ENCODE measurements around the gene PRF1.

DNA sequence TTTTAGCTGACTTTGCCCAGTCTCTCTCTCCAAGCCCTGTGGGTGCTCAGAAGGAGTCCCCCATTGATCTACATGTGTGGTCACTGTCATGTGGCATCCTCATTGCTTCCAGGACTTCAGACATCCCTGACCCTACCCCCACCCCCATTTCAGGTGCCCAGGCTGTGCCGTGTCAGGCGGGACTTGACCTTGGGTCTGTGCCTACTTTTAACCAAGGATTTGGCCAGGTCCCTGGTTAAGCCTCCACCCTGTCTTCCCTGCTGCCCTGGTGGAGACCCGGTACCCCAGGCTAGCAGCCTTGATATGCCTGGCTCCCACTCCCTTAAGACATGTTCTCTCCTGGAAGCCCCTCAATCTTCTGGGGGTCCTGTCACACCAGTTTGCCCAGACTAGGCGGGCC, 31.3 kb downstream of the PRF1 start:
- TF ChIP-seq, protein P1, sequence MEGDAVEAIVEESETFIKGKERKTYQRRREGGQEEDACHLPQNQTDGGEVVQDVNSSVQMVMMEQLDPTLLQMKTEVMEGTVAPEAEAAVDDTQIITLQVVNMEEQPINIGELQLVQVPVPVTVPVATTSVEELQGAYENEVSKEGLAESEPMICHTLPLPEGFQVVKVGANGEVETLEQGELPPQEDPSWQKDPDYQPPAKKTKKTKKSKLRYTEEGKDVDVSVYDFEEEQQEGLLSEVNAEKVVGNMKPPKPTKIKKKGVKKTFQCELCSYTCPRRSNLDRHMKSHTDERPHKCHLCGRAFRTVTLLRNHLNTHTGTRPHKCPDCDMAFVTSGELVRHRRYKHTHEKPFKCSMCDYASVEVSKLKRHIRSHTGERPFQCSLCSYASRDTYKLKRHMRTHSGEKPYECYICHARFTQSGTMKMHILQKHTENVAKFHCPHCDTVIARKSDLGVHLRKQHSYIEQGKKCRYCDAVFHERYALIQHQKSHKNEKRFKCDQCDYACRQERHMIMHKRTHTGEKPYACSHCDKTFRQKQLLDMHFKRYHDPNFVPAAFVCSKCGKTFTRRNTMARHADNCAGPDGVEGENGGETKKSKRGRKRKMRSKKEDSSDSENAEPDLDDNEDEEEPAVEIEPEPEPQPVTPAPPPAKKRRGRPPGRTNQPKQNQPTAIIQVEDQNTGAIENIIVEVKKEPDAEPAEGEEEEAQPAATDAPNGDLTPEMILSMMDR (IDR thresholded peaks at IDR 0.05; ENCODE audit: low read depth, low read length, missing input control), result no peak
- TF ChIP-seq GABPA (IDR thresholded peaks at IDR 0.05 in 1 of 2, conservative IDR thresholded peaks at IDR 0.05 in 1 of 2) (no peak), RAD21 (IDR thresholded peaks at IDR 0.05) (no peak), JUND (IDR thresholded peaks at IDR 0.05) (no peak), YY1 (IDR thresholded peaks at IDR 0.05) (no peak), TAF1 (conservative IDR thresholded peaks at IDR 0.05) (no peak), RXRA (IDR thresholded peaks at IDR 0.05) (no peak), FOXA1 (IDR thresholded peaks at IDR 0.05) (no peak)
- TF ChIP-seq, protein P2, sequence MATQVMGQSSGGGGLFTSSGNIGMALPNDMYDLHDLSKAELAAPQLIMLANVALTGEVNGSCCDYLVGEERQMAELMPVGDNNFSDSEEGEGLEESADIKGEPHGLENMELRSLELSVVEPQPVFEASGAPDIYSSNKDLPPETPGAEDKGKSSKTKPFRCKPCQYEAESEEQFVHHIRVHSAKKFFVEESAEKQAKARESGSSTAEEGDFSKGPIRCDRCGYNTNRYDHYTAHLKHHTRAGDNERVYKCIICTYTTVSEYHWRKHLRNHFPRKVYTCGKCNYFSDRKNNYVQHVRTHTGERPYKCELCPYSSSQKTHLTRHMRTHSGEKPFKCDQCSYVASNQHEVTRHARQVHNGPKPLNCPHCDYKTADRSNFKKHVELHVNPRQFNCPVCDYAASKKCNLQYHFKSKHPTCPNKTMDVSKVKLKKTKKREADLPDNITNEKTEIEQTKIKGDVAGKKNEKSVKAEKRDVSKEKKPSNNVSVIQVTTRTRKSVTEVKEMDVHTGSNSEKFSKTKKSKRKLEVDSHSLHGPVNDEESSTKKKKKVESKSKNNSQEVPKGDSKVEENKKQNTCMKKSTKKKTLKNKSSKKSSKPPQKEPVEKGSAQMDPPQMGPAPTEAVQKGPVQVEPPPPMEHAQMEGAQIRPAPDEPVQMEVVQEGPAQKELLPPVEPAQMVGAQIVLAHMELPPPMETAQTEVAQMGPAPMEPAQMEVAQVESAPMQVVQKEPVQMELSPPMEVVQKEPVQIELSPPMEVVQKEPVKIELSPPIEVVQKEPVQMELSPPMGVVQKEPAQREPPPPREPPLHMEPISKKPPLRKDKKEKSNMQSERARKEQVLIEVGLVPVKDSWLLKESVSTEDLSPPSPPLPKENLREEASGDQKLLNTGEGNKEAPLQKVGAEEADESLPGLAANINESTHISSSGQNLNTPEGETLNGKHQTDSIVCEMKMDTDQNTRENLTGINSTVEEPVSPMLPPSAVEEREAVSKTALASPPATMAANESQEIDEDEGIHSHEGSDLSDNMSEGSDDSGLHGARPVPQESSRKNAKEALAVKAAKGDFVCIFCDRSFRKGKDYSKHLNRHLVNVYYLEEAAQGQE (IDR thresholded peaks at IDR 0.05), result no peak
- TF ChIP-seq, protein P3, sequence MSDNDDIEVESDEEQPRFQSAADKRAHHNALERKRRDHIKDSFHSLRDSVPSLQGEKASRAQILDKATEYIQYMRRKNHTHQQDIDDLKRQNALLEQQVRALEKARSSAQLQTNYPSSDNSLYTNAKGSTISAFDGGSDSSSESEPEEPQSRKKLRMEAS (IDR thresholded peaks at IDR 0.05), result no peak
- TF ChIP-seq, protein P4, sequence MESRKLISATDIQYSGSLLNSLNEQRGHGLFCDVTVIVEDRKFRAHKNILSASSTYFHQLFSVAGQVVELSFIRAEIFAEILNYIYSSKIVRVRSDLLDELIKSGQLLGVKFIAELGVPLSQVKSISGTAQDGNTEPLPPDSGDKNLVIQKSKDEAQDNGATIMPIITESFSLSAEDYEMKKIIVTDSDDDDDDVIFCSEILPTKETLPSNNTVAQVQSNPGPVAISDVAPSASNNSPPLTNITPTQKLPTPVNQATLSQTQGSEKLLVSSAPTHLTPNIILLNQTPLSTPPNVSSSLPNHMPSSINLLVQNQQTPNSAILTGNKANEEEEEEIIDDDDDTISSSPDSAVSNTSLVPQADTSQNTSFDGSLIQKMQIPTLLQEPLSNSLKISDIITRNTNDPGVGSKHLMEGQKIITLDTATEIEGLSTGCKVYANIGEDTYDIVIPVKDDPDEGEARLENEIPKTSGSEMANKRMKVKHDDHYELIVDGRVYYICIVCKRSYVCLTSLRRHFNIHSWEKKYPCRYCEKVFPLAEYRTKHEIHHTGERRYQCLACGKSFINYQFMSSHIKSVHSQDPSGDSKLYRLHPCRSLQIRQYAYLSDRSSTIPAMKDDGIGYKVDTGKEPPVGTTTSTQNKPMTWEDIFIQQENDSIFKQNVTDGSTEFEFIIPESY (IDR thresholded peaks at IDR 0.05), result no peak
- TF ChIP-seq, protein P5, sequence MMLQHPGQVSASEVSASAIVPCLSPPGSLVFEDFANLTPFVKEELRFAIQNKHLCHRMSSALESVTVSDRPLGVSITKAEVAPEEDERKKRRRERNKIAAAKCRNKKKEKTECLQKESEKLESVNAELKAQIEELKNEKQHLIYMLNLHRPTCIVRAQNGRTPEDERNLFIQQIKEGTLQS (IDR thresholded peaks at IDR 0.05), result no peak
